Lung (tissue), 12 donors: ENCODE results near the gene FRYL. TPM values are rescaled to one million over a fixed set of nuclear protein-coding genes. Genes with fewer than 3 reads are reported as not detected.

Source experiments
- ATAC-seq: fragments of 200-7000 bp; cut with Tn5 transposase; one replicate; pipeline ENCODE4 v1.9.1; 2020; ENCODE audit warnings: moderate number of reproducible peaks; ENCODE audit not compliant: insufficient read depth, low FRiP score
- DNase-seq, 3 donors: peaks; one replicate each; pipeline ENCODE4 v3.0.0-alpha.2; 2013 to 2017
- H3K27ac ChIP-seq, 2 donors: one replicate each; pipeline ENCODE4 v1.5.1; 2013; ENCODE audit warnings: mild to moderate bottlenecking in 2 of 2, moderate library complexity in 2 of 2, control low read depth in 1 of 2, inconsistent platforms in 1 of 2, low read depth in 1 of 2, low read length in 1 of 2
- H3K27me3 ChIP-seq, 3 donors: one replicate each; pipeline ENCODE4 v1.5.1; 2013; ENCODE audit warnings: low read length in 2 of 3; ENCODE audit not compliant: control insufficient read depth in 3 of 3, insufficient read depth in 3 of 3
- H3K36me3 ChIP-seq, 4 donors: one replicate each; pipeline ENCODE4 v1.5.1; 2013; ENCODE audit warnings: low read length in 4 of 4, mild to moderate bottlenecking in 1 of 4, moderate library complexity in 1 of 4; ENCODE audit not compliant: control insufficient read depth in 4 of 4, insufficient read depth in 4 of 4
- H3K4me1 ChIP-seq, 5 donors: one replicate each; pipeline ENCODE4 v1.5.1; 2013; ENCODE audit warnings: low read length in 5 of 5, mild to moderate bottlenecking in 2 of 5, moderate library complexity in 1 of 5; ENCODE audit not compliant: control insufficient read depth in 5 of 5, insufficient read depth in 5 of 5
- H3K4me3 ChIP-seq: one replicate; pipeline ENCODE4 v1.5.1; 2013; ENCODE audit warnings: mild to moderate bottlenecking, control low read depth, moderate library complexity
- H3K9ac ChIP-seq, 2 donors: one replicate each; pipeline ENCODE4 v1.5.1; 2013; ENCODE audit warnings: low read length in 2 of 2, control low read depth in 1 of 2; ENCODE audit not compliant: insufficient read depth in 1 of 2
- H3K9me3 ChIP-seq, 4 donors: one replicate each; pipeline ENCODE4 v1.5.1; 2013; ENCODE audit warnings: low read length in 3 of 4, mild to moderate bottlenecking in 1 of 4, moderate library complexity in 1 of 4; ENCODE audit not compliant: control insufficient read depth in 4 of 4, insufficient read depth in 3 of 4
- CTCF ChIP-seq: IDR thresholded peaks from 2 replicates; pipeline ENCODE4 v1.5.1; 2012; ENCODE audit warnings: mild to moderate bottlenecking; ENCODE audit errors: control extremely low read depth, extremely low read depth
- WGBS, 2 donors: extraction: QIAGEN DNeasy Blood & Tissue Kit; methylation state at CpG; one replicate each; pipeline ENCODE4 v1.1.7; 2013; 5-methylcytosine and 5-hydroxymethylcytosine counted together
- polyA plus RNA-seq, 2 donors: library from polyadenylated mRNA; stranded (reverse); fragments of 200-250 nt; gene quantifications; one replicate each; pipeline ENCODE4 v1.2.1, GENCODE V29; 2013
- total RNA-seq, 2 donors: library from RNA; depleted of rRNA in 1 of 2; stranded (reverse); fragments of >200 nt in 1 of 2; gene quantifications; one replicate each; pipeline ENCODE4 v1.2.1, GENCODE V29; 2014 to 2021
- donor health status: control.
- donor health status: control.
- donor health status: Bipolar disorder and iron deficiency.
- donor health status: healthy.
- donor health status: DM: yes; HTN: yes; CAD: no.

Gene FRYL
- total and polyA plus RNA-seq, 4 donors: 12.6 to 188 (median 31.7) TPM

- Histone ChIP-seq H3K9me3 (no peaks in the 10 kb centered on the region), H3K9ac (no peak overlapping the region), H3K4me1 (peaks cover 0 to 10% (median 0%) of the 10 kb centered on the region in 5 donors), H3K36me3 (peaks cover 3 to 7% (median 5%) of the 10 kb centered on the region in 4 donors), H3K27ac (no peak overlapping the region), H3K27me3 (no peaks in the 10 kb centered on the region), H3K4me3 (no peak overlapping the region)
- 77 to 91% methylated on average over 1 of the region's 1 CpG for WGBS, 2 donors
- DNase-seq (no peak), ATAC-seq (no peak)
- no peak for TF ChIP-seq CTCF
Observed at GRCh38 chr4:48620093-48620492, 160.0 kb downstream of the FRYL start.

- WGBS, 2 donors: 81 to 87% methylated on average over 4 of the region's 4 CpGs
- Histone ChIP-seq H3K36me3 (peaks cover 0 to 3% (median 1%) of the 10 kb centered on the region in 4 donors), H3K9ac (no peak overlapping the region), H3K4me1 (peaks cover 0 to 4% (median 0%) of the 10 kb centered on the region in 5 donors), H3K27me3 (no peaks in the 10 kb centered on the region), H3K27ac (no peak overlapping the region), H3K9me3 (no peaks in the 10 kb centered on the region), H3K4me3 (no peak overlapping the region)
- no peak for DNase-seq
- ATAC-seq: no peak
- TF ChIP-seq CTCF: no peak
Observed at GRCh38 chr4:48604527-48604926, 175.6 kb downstream of the FRYL start.

- Histone ChIP-seq H3K27me3 (no peaks in the 10 kb centered on the region), H3K4me1 (peaks cover 0 to 4% (median 0%) of the 10 kb centered on the region in 5 donors), H3K27ac (no peak overlapping the region), H3K9me3 (no peaks in the 10 kb centered on the region), H3K36me3 (peaks cover 0 to 3% (median 1%) of the 10 kb centered on the region in 4 donors), H3K4me3 (no peak overlapping the region), H3K9ac (no peak overlapping the region)
- 83 to 100% methylated on average over 1 of the region's 1 CpG for WGBS, 2 donors
- no peak for ATAC-seq
- TF ChIP-seq CTCF: no peak
- DNase-seq: no peak
Observed at GRCh38 chr4:48604041-48604440, 176.0 kb downstream of the FRYL start.
